ENCODE data around the gene SLC25A40. TPM values are rescaled to one million over a fixed set of nuclear protein-coding genes. Genes with fewer than 3 reads are reported as not detected.
"Not testable (repeated sequence)": the region's sequence is repeated elsewhere in the genome, so short reads cannot be mapped to it uniquely, and the experiment has no call there.

SLC25A40 gene
- total RNA-seq, 1 donor from 2014 or later: 21.7 TPM

DNA sequence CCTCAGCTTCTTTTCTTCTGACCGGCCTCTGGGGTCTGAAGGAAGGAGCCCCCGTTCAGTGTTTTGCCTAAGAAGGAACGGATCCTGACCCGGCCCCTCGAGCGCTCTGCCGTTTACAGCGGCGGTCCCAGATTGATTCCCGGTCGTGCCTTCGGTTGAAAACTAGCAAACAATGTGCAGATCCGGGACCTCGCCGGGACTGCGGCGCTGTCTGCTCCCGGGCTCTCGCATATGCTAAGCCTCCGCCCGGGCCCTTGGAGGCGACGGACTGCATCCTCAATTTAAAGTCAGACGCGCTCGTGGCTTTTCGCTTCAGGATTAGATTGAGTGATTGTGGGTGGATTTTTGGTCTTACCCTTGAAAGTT lies 692 bp upstream of the SLC25A40 start:
- TF ChIP-seq, protein P1, sequence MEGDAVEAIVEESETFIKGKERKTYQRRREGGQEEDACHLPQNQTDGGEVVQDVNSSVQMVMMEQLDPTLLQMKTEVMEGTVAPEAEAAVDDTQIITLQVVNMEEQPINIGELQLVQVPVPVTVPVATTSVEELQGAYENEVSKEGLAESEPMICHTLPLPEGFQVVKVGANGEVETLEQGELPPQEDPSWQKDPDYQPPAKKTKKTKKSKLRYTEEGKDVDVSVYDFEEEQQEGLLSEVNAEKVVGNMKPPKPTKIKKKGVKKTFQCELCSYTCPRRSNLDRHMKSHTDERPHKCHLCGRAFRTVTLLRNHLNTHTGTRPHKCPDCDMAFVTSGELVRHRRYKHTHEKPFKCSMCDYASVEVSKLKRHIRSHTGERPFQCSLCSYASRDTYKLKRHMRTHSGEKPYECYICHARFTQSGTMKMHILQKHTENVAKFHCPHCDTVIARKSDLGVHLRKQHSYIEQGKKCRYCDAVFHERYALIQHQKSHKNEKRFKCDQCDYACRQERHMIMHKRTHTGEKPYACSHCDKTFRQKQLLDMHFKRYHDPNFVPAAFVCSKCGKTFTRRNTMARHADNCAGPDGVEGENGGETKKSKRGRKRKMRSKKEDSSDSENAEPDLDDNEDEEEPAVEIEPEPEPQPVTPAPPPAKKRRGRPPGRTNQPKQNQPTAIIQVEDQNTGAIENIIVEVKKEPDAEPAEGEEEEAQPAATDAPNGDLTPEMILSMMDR (IDR thresholded peaks at IDR 0.05): no peak
- peak overlapping the region; percentile 95 for H3K4me3 Mint-ChIP-seq
- ATAC-seq (ENCODE audit: low read depth) (peak; percentile 5), DNase-seq (peak; percentile 35)
- peak overlapping the region; percentile 96 for H3K27ac Mint-ChIP-seq
- peaks cover 24% of the 10 kb centered on the region for H3K36me3 Mint-ChIP-seq (ENCODE audit: low read depth)
- H3K4me1 Mint-ChIP-seq: peaks cover 43% of the 10 kb centered on the region
- H3K9me3 Mint-ChIP-seq: peaks cover 2% of the 10 kb centered on the region
- intact Hi-C loops (cut with micrococcal nuclease): loop anchor here (1.0 to 10.0 kb wide), 12 partner anchors 24 to 942 kb away; partner anchors contain the start of genes ADAM22, CROT, DMTF1 and ELAPOR2
- POLR2A ChIA-PET: interaction anchor here (0.6 to 1.7 kb wide), 4 partner anchors 49 to 342 kb away, joined by 3 to 4 read pairs (median 3); partner anchors contain the start of gene ABCB1
- H3K27me3 Mint-ChIP-seq: no peaks in the 10 kb centered on the region
- CTCF ChIA-PET: no interaction called here

DNA sequence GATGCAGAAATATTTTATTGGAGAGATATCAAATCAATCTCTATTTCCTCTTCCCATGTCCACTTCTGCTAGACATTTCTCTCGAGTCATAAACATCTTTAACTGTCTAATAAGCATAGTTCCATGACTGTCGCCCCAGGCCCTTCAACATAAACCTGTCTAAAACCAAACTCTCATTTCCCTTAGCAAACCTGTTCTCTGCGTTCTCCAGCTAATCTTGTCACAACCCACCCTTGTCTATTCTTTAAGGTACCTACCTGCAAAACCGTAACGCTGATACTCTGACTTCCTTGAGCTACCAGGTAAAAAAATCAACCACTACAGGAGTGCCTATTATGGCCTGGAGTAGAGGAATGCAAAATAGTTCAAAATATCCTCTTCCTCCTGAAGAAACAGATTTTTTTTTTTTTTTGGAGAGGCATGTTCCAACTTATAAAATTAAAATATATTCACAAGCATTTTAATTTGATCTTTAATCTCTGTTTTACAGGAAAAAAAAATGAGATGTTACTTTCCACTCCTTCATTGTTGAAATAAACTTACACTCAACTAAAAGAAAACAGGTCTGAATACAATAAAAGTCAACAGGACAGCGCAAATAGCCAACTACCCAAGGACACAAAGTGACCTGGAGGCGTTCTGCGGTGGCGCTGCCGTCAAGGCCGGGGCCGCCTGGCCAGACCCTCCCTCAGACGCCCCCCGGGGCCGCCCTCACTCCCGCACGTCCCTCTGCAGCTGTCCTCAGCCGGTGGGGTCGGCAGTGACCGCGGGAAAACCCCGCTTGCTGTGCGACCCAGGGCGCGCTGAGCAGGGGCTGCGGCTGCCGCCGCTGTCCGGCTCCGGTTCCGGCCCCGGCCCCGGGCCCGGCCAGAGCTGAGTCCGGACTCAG lies 765 bp downstream of the SLC25A40 start:
- Mint-ChIP-seq H3K27me3 (no peaks in the 10 kb centered on the region), H3K9me3 (peaks cover 3% of the 10 kb centered on the region), H3K4me1 (peaks cover 43% of the 10 kb centered on the region), H3K36me3 (ENCODE audit: low read depth) (peaks cover 30% of the 10 kb centered on the region), H3K27ac (peak overlapping the region; percentile 68), H3K4me3 (peak overlapping the region; percentile 95)
- DNase-seq: no peak
- ChIA-PET POLR2A (interaction anchor here (0.5 to 1.7 kb wide), 4 partner anchors 21 to 723 kb away, joined by 3 to 7 read pairs (median 5); partner anchors contain the start of gene ABCB1), CTCF (interaction anchor here (0.6 kb wide), 2 partner anchors 10 to 451 kb away, joined by 3 to 4 read pairs; no protein-coding TSS in a partner anchor)
- ATAC-seq (ENCODE audit: low read depth): peak; percentile 4
- TF ChIP-seq, protein P1 (IDR thresholded peaks at IDR 0.05): no peak
- intact Hi-C loops (cut with micrococcal nuclease): loop anchor here (1.0 to 10.0 kb wide), 12 partner anchors 15 to 941 kb away; partner anchors contain the start of genes ADAM22, CROT, DMTF1 and ELAPOR2

DNA sequence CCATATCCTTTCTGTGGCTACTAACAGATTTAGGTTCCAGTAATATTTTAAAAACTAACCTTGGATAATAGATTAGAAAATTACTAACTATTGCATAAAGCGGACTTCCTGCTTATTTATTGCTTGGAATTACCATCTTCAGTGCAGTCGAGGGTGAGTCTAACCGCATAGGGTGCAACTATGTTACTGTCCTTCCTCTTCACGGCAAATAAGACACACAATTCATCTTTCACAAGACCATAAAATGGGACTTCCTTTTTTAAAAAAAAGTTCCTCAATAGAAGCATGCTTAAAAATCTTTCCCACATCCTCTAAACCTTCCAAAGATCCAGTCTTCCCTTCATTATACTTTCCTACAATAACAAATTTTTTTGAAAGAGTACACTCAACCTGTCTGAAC lies 2.1 kb downstream of the SLC25A40 start:
- H3K4me3 Mint-ChIP-seq: peak overlapping the region; percentile 95
- ChIA-PET POLR2A (no interaction called here), CTCF (no interaction called here)
- ATAC-seq (ENCODE audit: low read depth): no peak
- intact Hi-C loops (cut with micrococcal nuclease): loop anchor here (2.0 to 10.0 kb wide), 2 partner anchors 13 to 939 kb away; no protein-coding TSS in a partner anchor
- H3K36me3 Mint-ChIP-seq (ENCODE audit: low read depth): peaks cover 27% of the 10 kb centered on the region
- TF ChIP-seq, protein P1 (IDR thresholded peaks at IDR 0.05): no peak
- H3K9me3 Mint-ChIP-seq: peaks cover 3% of the 10 kb centered on the region
- DNase-seq: no peak
- H3K27me3 Mint-ChIP-seq: no peaks in the 10 kb centered on the region
- H3K27ac Mint-ChIP-seq: peak overlapping the region; percentile 46
- H3K4me1 Mint-ChIP-seq: peaks cover 43% of the 10 kb centered on the region

DNA sequence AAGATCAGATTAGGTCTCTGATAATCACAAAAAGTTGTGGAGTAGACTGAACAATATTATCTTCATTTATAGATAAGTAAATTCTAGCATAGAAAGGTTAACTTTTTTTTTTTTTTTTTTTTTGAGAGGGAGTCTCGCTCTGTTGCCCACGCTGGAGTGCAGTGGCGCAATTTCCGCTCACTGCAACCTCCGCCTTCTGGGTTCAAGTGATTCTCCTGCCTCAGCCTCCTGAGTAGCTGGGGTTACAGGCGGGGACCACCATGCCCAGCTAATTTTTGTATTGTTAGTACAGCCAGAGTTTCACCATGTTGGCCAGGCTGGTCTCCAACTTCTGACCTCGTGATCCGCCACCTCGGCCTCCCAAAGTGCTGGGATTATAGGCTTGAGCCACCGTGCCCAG lies 2.8 kb downstream of the SLC25A40 start:
- H3K4me1 Mint-ChIP-seq: peaks cover 42% of the 10 kb centered on the region
- ATAC-seq (ENCODE audit: low read depth); H3K27ac Mint-ChIP-seq; H3K27me3 Mint-ChIP-seq; DNase-seq; H3K9me3 Mint-ChIP-seq; POLR2A ChIA-PET; H3K4me3 Mint-ChIP-seq; CTCF ChIA-PET: not testable (repeated sequence)
- H3K36me3 Mint-ChIP-seq (ENCODE audit: low read depth): peaks cover 28% of the 10 kb centered on the region
- intact Hi-C loops (cut with micrococcal nuclease): loop anchor here (10.0 kb wide), 1 partner anchor 939 kb away; no protein-coding TSS in a partner anchor

DNA sequence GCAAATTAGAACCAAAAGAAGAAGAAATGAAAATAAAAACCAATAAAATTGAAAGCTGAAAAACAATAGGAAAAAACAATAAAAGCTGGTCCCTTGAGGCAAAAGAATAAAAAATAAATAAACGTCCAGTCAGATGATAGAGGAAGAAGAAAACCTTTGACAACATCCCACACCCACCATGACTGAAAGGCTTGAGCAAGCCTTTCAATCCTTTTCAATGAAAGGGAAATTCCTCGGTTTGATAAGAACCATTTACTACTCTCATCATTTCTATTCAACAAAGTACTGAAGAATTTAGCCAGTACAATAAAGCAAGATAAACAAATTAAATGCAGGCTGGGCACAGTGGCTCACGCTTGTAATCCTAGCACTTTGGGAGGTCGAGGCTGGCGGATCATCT lies 3.8 kb downstream of the SLC25A40 start:
- no peak for ATAC-seq (ENCODE audit: low read depth)
- no peaks in the 10 kb centered on the region for H3K27me3 Mint-ChIP-seq
- TF ChIP-seq, protein P1 (IDR thresholded peaks at IDR 0.05): no peak
- no peak overlapping the region for H3K27ac Mint-ChIP-seq
- peaks cover 3% of the 10 kb centered on the region for H3K9me3 Mint-ChIP-seq
- CTCF ChIA-PET: interaction anchor here (0.6 to 1.6 kb wide), 2 partner anchors 14 to 946 kb away, joined by 3 to 5 read pairs; no protein-coding TSS in a partner anchor
- POLR2A ChIA-PET: no interaction called here
- H3K4me1 Mint-ChIP-seq: peaks cover 32% of the 10 kb centered on the region
- no peak for DNase-seq
- intact Hi-C loops (cut with micrococcal nuclease): loop anchor here (10.0 kb wide), 1 partner anchor 938 kb away; no protein-coding TSS in a partner anchor
- no peak overlapping the region for H3K4me3 Mint-ChIP-seq
- peaks cover 33% of the 10 kb centered on the region for H3K36me3 Mint-ChIP-seq (ENCODE audit: low read depth)

All from activated B cell treated with CpG ODN at 0.5 μM for 24 hours (primary cell).